ENCODE measurements around the gene NR3C2.
"Not testable (repeated sequence)": the region's sequence is repeated elsewhere in the genome, so short reads cannot be mapped to it uniquely, and the experiment has no call there.

The NR3C2 gene

GRCh38 chr4:148094149-148094548 lies 348.1 kb downstream of the NR3C2 start:
- DNase-seq = no peak

- DNase-seq = no peak
Measured at GRCh38 chr4:148093065-148093464, 349.1 kb downstream of the NR3C2 start.

GRCh38 chr4:148092316-148093014 lies 349.7 kb downstream of the NR3C2 start:
- DNase-seq = no peak

- no peak for DNase-seq
Measured at GRCh38 chr4:148091896-148092295, 350.3 kb downstream of the NR3C2 start.

- DNase-seq = no peak
Measured at GRCh38 chr4:148090503-148091476, 351.4 kb downstream of the NR3C2 start.

GRCh38 chr4:148090029-148090428 lies 352.2 kb downstream of the NR3C2 start:
- no peak for DNase-seq

- DNase-seq = no peak
Measured at GRCh38 chr4:148089624-148090023, 352.6 kb downstream of the NR3C2 start.

GRCh38 chr4:148083073-148083472 lies 359.1 kb downstream of the NR3C2 start:
- not testable (repeated sequence) for DNase-seq

GRCh38 chr4:148081745-148082144 lies 360.5 kb downstream of the NR3C2 start:
- no peak for DNase-seq

GRCh38 chr4:148081267-148081666 lies 360.9 kb downstream of the NR3C2 start:
- DNase-seq = no peak

- no peak for DNase-seq
Measured at GRCh38 chr4:148079961-148080360, 362.3 kb downstream of the NR3C2 start.

GRCh38 chr4:148078061-148078460 lies 364.2 kb downstream of the NR3C2 start:
- DNase-seq = no peak

GRCh38 chr4:148077581-148077980 lies 364.6 kb downstream of the NR3C2 start:
- no peak for DNase-seq

GRCh38 chr4:148076964-148077363 lies 365.2 kb downstream of the NR3C2 start:
- DNase-seq = no peak

- no peak for DNase-seq
Measured at GRCh38 chr4:148075438-148075837, 366.8 kb downstream of the NR3C2 start.

- DNase-seq = no peak
Measured at GRCh38 chr4:148074462-148074861, 367.8 kb downstream of the NR3C2 start.

- DNase-seq = no peak
Measured at GRCh38 chr4:148073349-148073748, 368.9 kb downstream of the NR3C2 start.

GRCh38 chr4:148072789-148073188 lies 369.4 kb downstream of the NR3C2 start:
- DNase-seq = no peak

GRCh38 chr4:148071009-148071408 lies 371.2 kb downstream of the NR3C2 start:
- DNase-seq = no peak

- DNase-seq = no peak
Measured at GRCh38 chr4:148069895-148070178, 372.4 kb downstream of the NR3C2 start.

- DNase-seq = no peak
Measured at GRCh38 chr4:148069086-148069894, 372.9 kb downstream of the NR3C2 start.

GRCh38 chr4:148068065-148068911 lies 373.9 kb downstream of the NR3C2 start:
- no peak for DNase-seq
